Panc1 (cell line): Measurements from ENCODE around the gene PCBD2.

ENCODE experiments used
- CTCF ChIP-seq: fragments of 450-650 bp; IDR thresholded peaks from 2 replicates; pipeline ENCODE4 v1.5.1; 2017; ENCODE audit warnings: mild to moderate bottlenecking
- POLR2AphosphoS5 ChIP-seq: IDR thresholded peaks from 2 replicates; pipeline ENCODE4 v1.6.1; 2012; ENCODE audit warnings: mild to moderate bottlenecking, low read depth, low read length, moderate library complexity
- REST ChIP-seq, 2 experiments: IDR thresholded peaks; 2 replicates each; pipeline ENCODE4 v1.6.1; 2011 to 2012; ENCODE audit warnings: low read depth in 2 of 2, control low read depth in 1 of 2, low read length in 1 of 2, mild to moderate bottlenecking in 1 of 2, moderate library complexity in 1 of 2; ENCODE audit not compliant: insufficient read depth in 1 of 2
- TCF7L2 ChIP-seq: IDR thresholded peaks from 2 replicates; pipeline ENCODE4 v1.6.1; 2011; ENCODE audit warnings: mild to moderate bottlenecking, low read depth, low read length, inconsistent platforms

- no peak for TF ChIP-seq CTCF
- TF ChIP-seq POLR2AphosphoS5, result no peak; the same call in 1 of the 2 replicates
- no peak for TF ChIP-seq REST (IDR thresholded peaks at IDR 0.05; ENCODE audit: insufficient read depth in 1 of 2, low read depth in 2 of 2, low read length in 1 of 2)
- no peak for TF ChIP-seq TCF7L2
Observed at GRCh38 chr5:134906811-134907210, 1.9 kb downstream of the PCBD2 start.
